HepG2 (cell line): ENCODE measurements around the gene LHX1. TPM values are rescaled to one million over a fixed set of nuclear protein-coding genes. Genes with fewer than 3 reads are reported as not detected.

ENCODE experiments used
- ATAC-seq: fragments of 200-7000 bp; cut with Tn5 transposase; 3 replicates; pipeline ENCODE4 v1.9.1; 2020; ENCODE audit warnings: mild to moderate bottlenecking, moderate library complexity
- BruUV-seq: library from RNA; stranded (reverse); fragments of 400-500 nt; replicated peaks from 2 replicates; lab custom pipeline; 2021; lab: Mats Ljungman, UMichigan
- CTCF ChIA-PET: fragments of 300-600 bp; formaldehyde crosslinking; extraction: SDS; loops from one replicate; lab custom pipeline; 2021; ENCODE audit warnings: low total read pairs, inconsistent platforms, low intra/inter-chr PET ratio; lab: Yijun Ruan, JAX
- POLR2A ChIA-PET: fragments of 350-600 bp; sonication (Branson Sonifier 250); formaldehyde crosslinking; loops from one replicate; lab custom pipeline; 2020; ENCODE audit warnings: antibody characterized with exemption, inconsistent platforms; lab: Yijun Ruan, JAX
- DNase-seq: peaks from one replicate; pipeline ENCODE4 v3.0.0-alpha.2; 2015; ENCODE audit warnings: low spot score
- FAIRE-seq: peaks from 3 replicates; lab custom pipeline; 2011; peaks lifted over from hg19 to GRCh38; lab: Jason Lieb, UNC
- H2AFZ ChIP-seq: one replicate; pipeline ENCODE4 v1.6.1; 2011; ENCODE audit warnings: low read length, inconsistent platforms
- H3K27ac ChIP-seq: fragments of 300-600 bp; 3 replicates; pipeline ENCODE4 v1.8.0; 2011; ENCODE audit warnings: mixed run types, mild to moderate bottlenecking, mixed read lengths, low read length, inconsistent platforms; ENCODE audit not compliant: insufficient read depth; ENCODE audit errors: extremely low read length
- H3K27me3 ChIP-seq, 2 experiments: fragments of 200-600 bp in 1 of 2; 2 replicates in 1 of 2; 3 replicates in 1 of 2; pipeline versions ENCODE4 v1.6.0 to v1.8.0; 2011; ENCODE audit warnings: low read length in 2 of 2, mild to moderate bottlenecking in 2 of 2, moderate library complexity in 2 of 2, inconsistent platforms in 1 of 2; ENCODE audit not compliant: insufficient read depth in 2 of 2, control insufficient read depth in 1 of 2
- H3K36me3 ChIP-seq, 2 experiments: fragments of 200-600 bp in 1 of 2; replicated peaks in 1 of 2; 2 replicates in 1 of 2; 3 replicates in 1 of 2; pipeline versions ENCODE4 v1.5.1 to v1.8.0; 2011; ENCODE audit warnings: low read length in 2 of 2, inconsistent platforms in 1 of 2; ENCODE audit not compliant: insufficient read depth in 2 of 2, control insufficient read depth in 1 of 2
- H3K4me1 ChIP-seq: 2 replicates; pipeline ENCODE4 v1.5.1; 2012; ENCODE audit warnings: low read length, inconsistent platforms; ENCODE audit not compliant: insufficient read depth
- H3K4me2 ChIP-seq: 2 replicates; pipeline ENCODE4 v1.6.0; 2011; ENCODE audit warnings: low read depth, low read length, inconsistent platforms
- H3K4me3 ChIP-seq, 3 experiments: fragments of 200-600 bp in 1 of 3; sonication (generic), shearing (Covaris generic) in 1 of 3; replicated peaks in 1 of 3; 2 replicates each; pipeline ENCODE4 v1.5.1; 2011 to 2016; ENCODE audit warnings: low read length in 3 of 3, inconsistent platforms in 2 of 3, low read depth in 2 of 3, mild to moderate bottlenecking in 2 of 3, control low read depth in 1 of 3, mixed read lengths in 1 of 3; ENCODE audit not compliant: insufficient read depth in 1 of 3
- H3K79me2 ChIP-seq: one replicate; pipeline ENCODE4 v1.6.1; 2011; ENCODE audit warnings: low read length, inconsistent platforms; ENCODE audit not compliant: insufficient read depth
- H3K9ac ChIP-seq: 2 replicates; pipeline ENCODE4 v1.6.0; 2011; ENCODE audit warnings: mild to moderate bottlenecking, low read depth, low read length, inconsistent platforms; ENCODE audit not compliant: insufficient read depth
- H3K9me3 ChIP-seq: 2 replicates; pipeline ENCODE4 v1.5.1; 2012; ENCODE audit warnings: mild to moderate bottlenecking, low read length
- H4K20me1 ChIP-seq: 2 replicates; pipeline ENCODE4 v1.6.0; 2011; ENCODE audit warnings: inconsistent platforms, mild to moderate bottlenecking, low read length, moderate library complexity; ENCODE audit not compliant: insufficient read depth
- GLI4 ChIP-seq: sonication (generic); formaldehyde crosslinking; IDR thresholded peaks from 2 replicates; pipeline ENCODE4 v1.5.1; 2020; ENCODE audit warnings: missing genetic modification reagents, mild to moderate bottlenecking, moderate library complexity, borderline replicate concordance
- MED1 ChIP-seq: sonication (generic); formaldehyde crosslinking; IDR thresholded peaks from 2 replicates; pipeline ENCODE4 v1.4.0; 2020; ENCODE audit warnings: missing genetic modification reagents
- MIXL1 ChIP-seq: IDR thresholded peaks from 2 replicates; pipeline ENCODE4 v1.6.1; 2016
- PCBP1 ChIP-seq: fragments of 200-400 bp; formaldehyde crosslinking; IDR thresholded peaks from 2 replicates; pipeline ENCODE4 v1.6.1; 2017; ENCODE audit warnings: mild to moderate bottlenecking, low read depth, low read length, borderline replicate concordance
- ZBTB20 ChIP-seq: sonication (generic); formaldehyde crosslinking; IDR thresholded peaks from 2 replicates; pipeline ENCODE4 v1.8.1; 2023; ENCODE audit warnings: missing genetic modification reagents, low read depth, mild to moderate bottlenecking, borderline replicate concordance
- ZNF10 ChIP-seq: sonication (generic); formaldehyde crosslinking; IDR thresholded peaks from 2 replicates; pipeline ENCODE4 v1.4.0; 2020; ENCODE audit warnings: mild to moderate bottlenecking, low read depth, missing genetic modification reagents, borderline replicate concordance
- ZNF160 ChIP-seq: sonication (generic); formaldehyde crosslinking; IDR thresholded peaks from 2 replicates; pipeline ENCODE4 v1.8.0; 2022; ENCODE audit warnings: mild to moderate bottlenecking, inconsistent platforms, missing genetic modification reagents
- ZNF207 ChIP-seq: fragments of 450-650 bp; IDR thresholded peaks from 2 replicates; pipeline ENCODE4 v1.6.1; 2016; ENCODE audit warnings: antibody characterized with exemption, borderline replicate concordance
- ZNF235 ChIP-seq: sonication (generic); formaldehyde crosslinking; IDR thresholded peaks from 2 replicates; pipeline ENCODE4 v1.8.1; 2023; ENCODE audit warnings: mild to moderate bottlenecking, missing genetic modification reagents, borderline replicate concordance
- ZNF33B ChIP-seq: sonication (generic); formaldehyde crosslinking; IDR thresholded peaks from 2 replicates; pipeline ENCODE4 v1.5.1; 2020; ENCODE audit warnings: mild to moderate bottlenecking, missing genetic modification reagents
- ZNF501 ChIP-seq: sonication (generic); formaldehyde crosslinking; IDR thresholded peaks from 2 replicates; pipeline ENCODE4 v1.5.1; 2020; ENCODE audit warnings: mild to moderate bottlenecking, moderate library complexity, missing genetic modification reagents
- ZNF562 ChIP-seq: sonication (generic); formaldehyde crosslinking; IDR thresholded peaks from 2 replicates; pipeline ENCODE4 v1.8.0; 2022; ENCODE audit warnings: missing genetic modification reagents, borderline replicate concordance
- ZNF746 ChIP-seq: sonication (generic); formaldehyde crosslinking; IDR thresholded peaks from 2 replicates; pipeline ENCODE4 v1.8.0; 2022; ENCODE audit warnings: mild to moderate bottlenecking, missing genetic modification reagents
- ZNF841 ChIP-seq: sonication (generic); formaldehyde crosslinking; IDR thresholded peaks from 2 replicates; pipeline ENCODE4 v1.8.1; 2023; ENCODE audit warnings: missing genetic modification reagents, borderline replicate concordance
- WGBS: methylation state at CpG from one replicate; pipeline ENCODE4 v1.1.6; 2017; ENCODE audit warnings: low lambda C conversion rate; 5-methylcytosine and 5-hydroxymethylcytosine counted together
- in situ Hi-C: cut with HindIII; loops from 2 replicates; pipeline ENCODE4 v1.10.0; 2017; ENCODE audit warnings: low pct_unique_long_range_greater_than_20kb; ENCODE audit not compliant: extremely low pct_ligation_motif_present
- intact Hi-C: fragments of 100-400 bp; cut with micrococcal nuclease; formaldehyde crosslinking; loops from one replicate; pipeline ENCODE4 v1.10.0; 2022; ENCODE audit not compliant: unreplicated experiment
- polyA plus RNA-seq, 8 experiments: library from polyadenylated mRNA; depleted of rRNA in 3 of 8; stranded (reverse) in 7 of 8; unstranded in 1 of 8; fragments of >200 nt; fragmentation: Illumina TruSeq in 4 of 8; extraction: Trizol in 4 of 8; gene quantifications; 2 replicates each; pipeline versions ENCODE4 v1.2.1 to v1.2.3, GENCODE V29; 2011 to 2016; ENCODE audit warnings: low read depth in 4 of 8, missing spikeins in 1 of 8, mixed read lengths in 1 of 8; ENCODE audit not compliant: insufficient read depth in 1 of 8
- total RNA-seq, 5 experiments: library from RNA; depleted of rRNA; stranded (reverse); fragments of >200 nt; fragmentation: Illumina TruSeq; extraction: Trizol; gene quantifications; 2 replicates each; pipeline ENCODE4 v1.2.3, GENCODE V29; 2016; ENCODE audit warnings: low read depth in 1 of 5
- TF ChIP-seq, protein P1 (sequence below): sonication (generic); formaldehyde crosslinking; IDR thresholded peaks from 2 replicates; pipeline ENCODE4 v1.4.0; 2020; ENCODE audit warnings: missing genetic modification reagents, borderline replicate concordance

The LHX1 gene
- total and polyA plus RNA-seq, 2 of the 13 experiments (the other 11 are each of a cell fraction or from before 2014, with no cell fraction given), result not detected

- TF ChIP-seq ZNF841, result no peak
- TF ChIP-seq PCBP1, result no peak
- no peak for TF ChIP-seq ZNF562 (CRISPR knock-in tag)
- TF ChIP-seq ZNF235 (CRISPR knock-in tag), result no peak
- TF ChIP-seq, all 625 proteins: peak for 0
- no TSS peak for BruUV-seq
- H3K27me3 ChIP-seq, result peaks cover 27 to 77% of the 10 kb centered on the region in 2 experiments
- no peaks in the 10 kb centered on the region for H3K79me2 ChIP-seq
- H3K36me3 ChIP-seq, result no peaks in the 10 kb centered on the region
- ATAC-seq (no peak), DNase-seq (no peak), FAIRE-seq (no peak)
- H4K20me1 ChIP-seq, result peaks cover 8% of the 10 kb centered on the region; the same call in 1 of the 2 replicates
- CTCF ChIA-PET, result no interaction called here
- H3K27ac ChIP-seq, result no peak overlapping the region
- no peak overlapping the region for H2AFZ ChIP-seq
- intact Hi-C loops (no loop called here), in situ Hi-C loops (no loop called here)
- no peak overlapping the region for H3K4me2 ChIP-seq
- POLR2A ChIA-PET, result no interaction called here
- no peak overlapping the region for H3K4me3 ChIP-seq
- H3K9ac ChIP-seq, result no peak overlapping the region
- no peaks in the 10 kb centered on the region for H3K9me3 ChIP-seq
- H3K4me1 ChIP-seq, result peaks cover 30% of the 10 kb centered on the region
- WGBS, result 52% methylated on average over 16 of the region's 17 CpGs
Observed at GRCh38 chr17:36941265-36942010, 4.2 kb downstream of the LHX1 start.

GRCh38 chr17:36942019-36942599, 4.8 kb downstream of the LHX1 start:
- FAIRE-seq (no peak), DNase-seq (no peak), ATAC-seq (no peak)
- ChIA-PET CTCF (no interaction called here), POLR2A (no interaction called here)
- in situ Hi-C loops, result no loop called here
- H3K9me3 ChIP-seq, result no peaks in the 10 kb centered on the region
- no peaks in the 10 kb centered on the region for H3K79me2 ChIP-seq
- H2AFZ ChIP-seq, result no peak overlapping the region
- WGBS, result 82% methylated on average over 41 of the region's 57 CpGs
- no peak overlapping the region for H3K9ac ChIP-seq
- peaks cover 23% of the 10 kb centered on the region for H3K4me1 ChIP-seq
- no peaks in the 10 kb centered on the region for H3K36me3 ChIP-seq
- BruUV-seq, result no TSS peak
- H3K27me3 ChIP-seq, result peaks cover 22 to 77% of the 10 kb centered on the region in 2 experiments
- no peak overlapping the region for H3K4me3 ChIP-seq
- intact Hi-C loops, result no loop called here
- no peak overlapping the region for H3K4me2 ChIP-seq
- H4K20me1 ChIP-seq, result peaks cover 8% of the 10 kb centered on the region; the same call in 1 of the 2 replicates
- no peak overlapping the region for H3K27ac ChIP-seq
- no peak for TF ChIP-seq ZNF501 (CRISPR knock-in tag)
- no peak for TF ChIP-seq GLI4
- TF ChIP-seq ZNF10 (CRISPR knock-in tag), result no peak
- no peak for TF ChIP-seq MIXL1 (CRISPR knock-in tag)
- no peak for TF ChIP-seq ZNF160 (CRISPR knock-in tag)
- no peak for TF ChIP-seq ZNF207
- TF ChIP-seq MED1 (CRISPR knock-in tag), result no peak
- TF ChIP-seq, protein P1, sequence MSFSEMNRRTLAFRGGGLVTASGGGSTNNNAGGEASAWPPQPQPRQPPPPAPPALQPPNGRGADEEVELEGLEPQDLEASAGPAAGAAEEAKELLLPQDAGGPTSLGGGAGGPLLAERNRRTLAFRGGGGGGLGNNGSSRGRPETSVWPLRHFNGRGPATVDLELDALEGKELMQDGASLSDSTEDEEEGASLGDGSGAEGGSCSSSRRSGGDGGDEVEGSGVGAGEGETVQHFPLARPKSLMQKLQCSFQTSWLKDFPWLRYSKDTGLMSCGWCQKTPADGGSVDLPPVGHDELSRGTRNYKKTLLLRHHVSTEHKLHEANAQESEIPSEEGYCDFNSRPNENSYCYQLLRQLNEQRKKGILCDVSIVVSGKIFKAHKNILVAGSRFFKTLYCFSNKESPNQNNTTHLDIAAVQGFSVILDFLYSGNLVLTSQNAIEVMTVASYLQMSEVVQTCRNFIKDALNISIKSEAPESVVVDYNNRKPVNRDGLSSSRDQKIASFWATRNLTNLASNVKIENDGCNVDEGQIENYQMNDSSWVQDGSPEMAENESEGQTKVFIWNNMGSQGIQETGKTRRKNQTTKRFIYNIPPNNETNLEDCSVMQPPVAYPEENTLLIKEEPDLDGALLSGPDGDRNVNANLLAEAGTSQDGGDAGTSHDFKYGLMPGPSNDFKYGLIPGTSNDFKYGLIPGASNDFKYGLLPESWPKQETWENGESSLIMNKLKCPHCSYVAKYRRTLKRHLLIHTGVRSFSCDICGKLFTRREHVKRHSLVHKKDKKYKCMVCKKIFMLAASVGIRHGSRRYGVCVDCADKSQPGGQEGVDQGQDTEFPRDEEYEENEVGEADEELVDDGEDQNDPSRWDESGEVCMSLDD, result no peak
- TF ChIP-seq ZNF746 (CRISPR knock-in tag), result no peak
- TF ChIP-seq ZNF562 (CRISPR knock-in tag), result no peak
- no peak for TF ChIP-seq ZNF33B (CRISPR knock-in tag)
- no peak for TF ChIP-seq ZBTB20
